SU-DHL-6 (cell line): ENCODE data around the gene DAO.
"Not testable (repeated sequence)": the region's sequence is repeated elsewhere in the genome, so short reads cannot be mapped to it uniquely, and the experiment has no call there.

Source experiments
- H2AFZ ChIP-seq: fragments of 200-600 bp; sonication (generic); 2 replicates; pipeline ENCODE4 v1.6.1; 2014; ENCODE audit warnings: low read depth, mild to moderate bottlenecking, moderate library complexity, mixed read lengths, antibody characterized with exemption, low read length; ENCODE audit not compliant: severe bottlenecking
- H3F3A ChIP-seq: fragments of 200-600 bp; shearing (Covaris generic); 2 replicates; pipeline ENCODE4 v1.6.0; 2016; ENCODE audit warnings: antibody characterized with exemption, mild to moderate bottlenecking; ENCODE audit not compliant: insufficient read depth
- H3K27ac ChIP-seq: fragments of 200-600 bp; sonication (generic); 2 replicates; pipeline ENCODE4 v1.5.1; 2016; ENCODE audit warnings: low read depth, mild to moderate bottlenecking, low read length, moderate library complexity, mixed read lengths
- H3K27me3 ChIP-seq: fragments of 200-600 bp; sonication (generic), shearing (Covaris generic); 2 replicates; pipeline ENCODE4 v1.6.0; 2014; ENCODE audit warnings: mild to moderate bottlenecking, low read length
- H3K36me3 ChIP-seq: fragments of 200-600 bp; sonication (generic); 2 replicates; pipeline ENCODE4 v1.6.1; 2014; ENCODE audit warnings: mild to moderate bottlenecking, low read length, mixed read lengths
- H3K4me2 ChIP-seq: fragments of 300-600, 200-600 bp; shearing (Covaris generic), sonication (generic); 2 replicates; pipeline ENCODE4 v1.6.0; 2014; ENCODE audit warnings: low read length, low read depth, mild to moderate bottlenecking; ENCODE audit not compliant: poor library complexity, severe bottlenecking
- H3K4me3 ChIP-seq: fragments of 200-600 bp; sonication (generic); 2 replicates; pipeline ENCODE4 v1.5.1; 2014; ENCODE audit warnings: antibody characterized with exemption, low read length, mild to moderate bottlenecking, mixed read lengths; ENCODE audit not compliant: insufficient read depth, poor library complexity, severe bottlenecking
- H3K79me2 ChIP-seq: fragments of 200-600 bp; sonication (generic); 2 replicates; pipeline ENCODE4 v1.6.1; 2014; ENCODE audit warnings: mild to moderate bottlenecking, low read length, moderate library complexity; ENCODE audit not compliant: insufficient read depth
- H3K9ac ChIP-seq: fragments of 200-600 bp; sonication (generic); 2 replicates; pipeline ENCODE4 v1.7.0; 2014; ENCODE audit warnings: mild to moderate bottlenecking, low read length
- H3K9me2 ChIP-seq: fragments of 200-600 bp; sonication (generic); replicated peaks from 2 replicates; pipeline ENCODE4 v1.6.1; 2014; ENCODE audit warnings: low read length; ENCODE audit not compliant: insufficient read depth
- H3K9me3 ChIP-seq: fragments of 200-600 bp; sonication (generic); 2 replicates; pipeline ENCODE4 v1.6.1; 2014; ENCODE audit warnings: low read length, mixed read lengths; ENCODE audit not compliant: insufficient read depth
- H4K20me1 ChIP-seq: fragments of 200-600 bp; sonication (generic); 2 replicates; pipeline ENCODE4 v1.6.1; 2014; ENCODE audit warnings: low read depth, mild to moderate bottlenecking, antibody characterized with exemption, low read length, moderate library complexity, mixed read lengths
- CTCF ChIP-seq: fragments of 200-600 bp; sonication (generic); IDR thresholded peaks from one replicate; pipeline ENCODE4 v1.5.1; 2017; ENCODE audit warnings: antibody characterized with exemption, mild to moderate bottlenecking, low read length, moderate library complexity; ENCODE audit not compliant: insufficient read depth, poor library complexity, severe bottlenecking
- EZH2phosphoT487 ChIP-seq: fragments of 200-600 bp; sonication (generic), shearing (Covaris generic); conservative IDR thresholded peaks from 2 replicates; pipeline ENCODE4 v1.6.1; 2018; ENCODE audit warnings: mild to moderate bottlenecking, antibody characterized with exemption, low read length, moderate library complexity, mixed read lengths

Gene DAO

GRCh38 chr12:108857158-108857407, 22.8 kb upstream of the DAO start:
- Histone ChIP-seq H3K9ac (peak overlapping the region; percentile 63), H3K9me2 (no peaks in the 10 kb centered on the region), H3K9me3 (0 out of 2 replicates have a peak, but pooled peaks cover 5% of the 10 kb centered on the region), H3F3A (0 out of 2 replicates have a peak, but pooled peaks cover 4% of the 10 kb centered on the region), H3K36me3 (no peaks in the 10 kb centered on the region), H3K4me2 (peak overlapping the region; percentile 73), H3K27me3 (no peaks in the 10 kb centered on the region), H3K79me2 (no peaks in the 10 kb centered on the region), H2AFZ (peak overlapping the region; percentile 51), H4K20me1 (no peaks in the 10 kb centered on the region), H3K4me3 (peak overlapping the region; percentile 62), H3K27ac (no peak overlapping the region)
- TF ChIP-seq EZH2phosphoT487, result no peak
- no peak for TF ChIP-seq CTCF

- H3K4me3 ChIP-seq, result peak overlapping the region; percentile 55
- H4K20me1 ChIP-seq, result no peaks in the 10 kb centered on the region
- no peaks in the 10 kb centered on the region for H3K9me2 ChIP-seq
- 0 out of 2 replicates have a peak, but pooled peaks cover 4% of the 10 kb centered on the region for H3F3A ChIP-seq
- H3K4me2 ChIP-seq, result peak overlapping the region; percentile 51
- H3K36me3 ChIP-seq, result no peaks in the 10 kb centered on the region
- H3K27me3 ChIP-seq, result no peaks in the 10 kb centered on the region
- H3K9me3 ChIP-seq, result 0 out of 2 replicates have a peak, but pooled peaks cover 5% of the 10 kb centered on the region
- TF ChIP-seq CTCF (no peak), EZH2phosphoT487 (no peak)
- H3K79me2 ChIP-seq, result no peaks in the 10 kb centered on the region
- H3K27ac ChIP-seq, result no peak overlapping the region
- H2AFZ ChIP-seq, result peak overlapping the region; percentile 90
- H3K9ac ChIP-seq, result peak overlapping the region; percentile 59
Observed at GRCh38 chr12:108858311-108859074, 21.4 kb upstream of the DAO start.

- H2AFZ ChIP-seq, H3K4me2 ChIP-seq, H3K9ac ChIP-seq, H3K9me3 ChIP-seq, H3K4me3 ChIP-seq, H4K20me1 ChIP-seq, H3K27ac ChIP-seq, H3K9me2 ChIP-seq, H3K27me3 ChIP-seq, H3K79me2 ChIP-seq, H3F3A ChIP-seq, H3K36me3 ChIP-seq: not testable (repeated sequence)
Observed at GRCh38 chr12:108859141-108859922, 20.6 kb upstream of the DAO start.

- H3F3A ChIP-seq, result 0 out of 2 replicates have a peak, but pooled peaks cover 4% of the 10 kb centered on the region
- H3K36me3 ChIP-seq, result no peaks in the 10 kb centered on the region
- H3K27me3 ChIP-seq, result no peaks in the 10 kb centered on the region
- H3K9ac ChIP-seq, result no peak overlapping the region
- no peak overlapping the region for H3K27ac ChIP-seq
- 0 out of 2 replicates have a peak, but pooled peaks cover 5% of the 10 kb centered on the region for H3K9me3 ChIP-seq
- no peaks in the 10 kb centered on the region for H4K20me1 ChIP-seq
- no peaks in the 10 kb centered on the region for H3K79me2 ChIP-seq
- no peaks in the 10 kb centered on the region for H3K9me2 ChIP-seq
- TF ChIP-seq EZH2phosphoT487, result no peak
- no peak for TF ChIP-seq CTCF
- H3K4me2 ChIP-seq, result no peak overlapping the region
- no peak overlapping the region for H2AFZ ChIP-seq
- no peak overlapping the region for H3K4me3 ChIP-seq
Observed at GRCh38 chr12:108859923-108860291, 20.0 kb upstream of the DAO start.
